Neural cell (in vitro differentiated cells): ENCODE results near the gene TCF23.

Source experiments
- CTCF ChIP-seq: fragments of 450-650 bp; IDR thresholded peaks from 2 replicates; pipeline ENCODE4 v1.5.1; 2014; ENCODE audit warnings: antibody characterized with exemption, mild to moderate bottlenecking, moderate library complexity; ENCODE audit not compliant: poor library complexity, severe bottlenecking
- EP300 ChIP-seq: fragments of 450-650 bp; conservative IDR thresholded peaks from 2 replicates; pipeline ENCODE4 v1.6.1; 2014; ENCODE audit warnings: antibody characterized with exemption, mild to moderate bottlenecking, moderate library complexity; ENCODE audit not compliant: poor library complexity, severe bottlenecking
- EZH2 ChIP-seq: fragments of 200-600, 300-800 bp; shearing (Covaris generic), sonication (generic); IDR thresholded peaks from 2 replicates; pipeline ENCODE4 v1.6.1; 2014; ENCODE audit warnings: antibody characterized with exemption, low read length, borderline replicate concordance, mild to moderate bottlenecking; ENCODE audit not compliant: insufficient read depth, poor library complexity, severe bottlenecking
- MXI1 ChIP-seq: fragments of 450-650 bp; conservative IDR thresholded peaks from 2 replicates; pipeline ENCODE4 v1.6.1; 2014; ENCODE audit warnings: antibody characterized with exemption, mild to moderate bottlenecking; ENCODE audit not compliant: poor library complexity, severe bottlenecking
- POLR2AphosphoS5 ChIP-seq: IDR thresholded peaks from 2 replicates; pipeline ENCODE4 v1.6.1; 2012
- RAD21 ChIP-seq: fragments of 450-650 bp; conservative IDR thresholded peaks from 2 replicates; pipeline ENCODE4 v1.6.1; 2014; ENCODE audit warnings: antibody characterized with exemption, mild to moderate bottlenecking, moderate library complexity
- REST ChIP-seq: IDR thresholded peaks from 2 replicates; pipeline ENCODE4 v1.6.1; 2012; ENCODE audit warnings: borderline replicate concordance
- TAF1 ChIP-seq: IDR thresholded peaks from 2 replicates; pipeline ENCODE4 v1.6.1; 2012; ENCODE audit warnings: low read depth

- TF ChIP-seq CTCF (peak; percentile 73), MXI1 (no peak), REST (no peak), RAD21 (peak; percentile 76), TAF1 (no peak), EP300 (no peak), POLR2AphosphoS5 (no peak), EZH2 (no peak)
Observed at GRCh38 chr2:27191070-27191829, 42.4 kb downstream of the TCF23 start.
